H9 (cell line): ENCODE data around the gene ZC3H6. TPM values are rescaled to one million over a fixed set of nuclear protein-coding genes. Genes with fewer than 3 reads are reported as not detected.

Experiments used
- DNase-seq: peaks from one replicate; pipeline ENCODE4 v3.0.0-alpha.2; 2017
- H2AFZ ChIP-seq: one replicate; pipeline ENCODE4 v1.6.1; 2013; ENCODE audit warnings: mild to moderate bottlenecking, low read length, control low read depth, moderate library complexity
- H2AK5ac ChIP-seq: 2 replicates; pipeline ENCODE4 v1.6.1; 2013; ENCODE audit warnings: low read length, control low read depth, mixed read lengths; ENCODE audit not compliant: insufficient read length
- H2BK120ac ChIP-seq: one replicate; pipeline ENCODE4 v1.6.1; 2013; ENCODE audit warnings: low read depth, mild to moderate bottlenecking, low read length, control low read depth, inconsistent platforms; ENCODE audit not compliant: poor library complexity, severe bottlenecking
- H2BK12ac ChIP-seq: 2 replicates; pipeline ENCODE4 v1.6.1; 2013; ENCODE audit warnings: low read length, control low read depth, mixed read lengths, low read depth; ENCODE audit not compliant: insufficient read length
- H2BK15ac ChIP-seq: 2 replicates; pipeline ENCODE4 v1.6.1; 2013; ENCODE audit warnings: low read depth, low read length, control low read depth
- H2BK20ac ChIP-seq: one replicate; pipeline ENCODE4 v1.6.1; 2013; ENCODE audit warnings: low read depth, mild to moderate bottlenecking, low read length, control low read depth, inconsistent platforms; ENCODE audit not compliant: poor library complexity, severe bottlenecking
- H2BK5ac ChIP-seq: 2 replicates; pipeline ENCODE4 v1.6.1; 2013; ENCODE audit warnings: low read length, control low read depth, mixed read lengths; ENCODE audit not compliant: insufficient read length
- H3K14ac ChIP-seq: 2 replicates; pipeline ENCODE4 v1.6.1; 2013; ENCODE audit warnings: low read length, control low read depth; ENCODE audit not compliant: insufficient read depth
- H3K18ac ChIP-seq: 2 replicates; pipeline ENCODE4 v1.6.1; 2013; ENCODE audit warnings: low read depth, mild to moderate bottlenecking, mixed read lengths, low read length, control low read depth; ENCODE audit not compliant: insufficient read length
- H3K23ac ChIP-seq: 2 replicates; pipeline ENCODE4 v1.6.1; 2013; ENCODE audit warnings: low read length, control low read depth, mixed read lengths, low read depth; ENCODE audit not compliant: insufficient read length
- H3K23me2 ChIP-seq: 2 replicates; pipeline ENCODE4 v1.6.1; 2013; ENCODE audit warnings: low read depth, mild to moderate bottlenecking, mixed read lengths, low read length, control low read depth; ENCODE audit not compliant: insufficient read length, poor library complexity, severe bottlenecking
- H3K27ac ChIP-seq: 2 replicates; pipeline ENCODE4 v1.5.1; 2013; ENCODE audit warnings: low read length, control low read depth, mixed read lengths, low read depth; ENCODE audit not compliant: insufficient read length
- H3K27me3 ChIP-seq: 2 replicates; pipeline ENCODE4 v1.6.1; 2013; ENCODE audit warnings: low read length, control low read depth, inconsistent platforms; ENCODE audit not compliant: insufficient read depth
- H3K4ac ChIP-seq: 2 replicates; pipeline ENCODE4 v1.6.1; 2013; ENCODE audit warnings: low read depth, mild to moderate bottlenecking, control low read depth, inconsistent platforms, low read length, moderate library complexity
- H3K4me1 ChIP-seq: 2 replicates; pipeline ENCODE4 v1.6.1; 2013; ENCODE audit warnings: low read length, control low read depth, inconsistent platforms; ENCODE audit not compliant: insufficient read depth
- H3K4me2 ChIP-seq: 2 replicates; pipeline ENCODE4 v1.6.1; 2013; ENCODE audit warnings: low read length, control low read depth, mixed read lengths; ENCODE audit not compliant: insufficient read length, insufficient read depth
- H3K56ac ChIP-seq: 2 replicates; pipeline ENCODE4 v1.6.1; 2013; ENCODE audit warnings: low read depth, mild to moderate bottlenecking, mixed read lengths, low read length, control low read depth; ENCODE audit not compliant: insufficient read length
- H3K79me1 ChIP-seq: 2 replicates; pipeline ENCODE4 v1.6.1; 2013; ENCODE audit warnings: low read depth, mild to moderate bottlenecking, moderate library complexity, low read length, control low read depth, inconsistent platforms; ENCODE audit not compliant: insufficient read depth, poor library complexity, severe bottlenecking
- H3K79me2 ChIP-seq: 2 replicates; pipeline ENCODE4 v1.6.1; 2013; ENCODE audit warnings: low read length, control low read depth, inconsistent platforms; ENCODE audit not compliant: insufficient read depth
- H3K9ac ChIP-seq: 2 replicates; pipeline ENCODE4 v1.6.1; 2013; ENCODE audit warnings: low read length, control low read depth, mixed read lengths; ENCODE audit not compliant: insufficient read length; ENCODE audit errors: extremely low read depth
- H3K9me3 ChIP-seq: one replicate; pipeline ENCODE4 v1.6.1; 2013; ENCODE audit warnings: low read depth, low read length, inconsistent platforms; ENCODE audit not compliant: control insufficient read depth
- H3T11ph ChIP-seq: one replicate; pipeline ENCODE4 v1.6.1; 2013; ENCODE audit warnings: mild to moderate bottlenecking, low read length, control low read depth, inconsistent platforms
- H4K20me1 ChIP-seq: one replicate; pipeline ENCODE4 v1.6.1; 2013; ENCODE audit not compliant: control insufficient read depth, insufficient read length, insufficient read depth
- H4K5ac ChIP-seq: 2 replicates; pipeline ENCODE4 v1.6.1; 2013; ENCODE audit warnings: low read depth, mild to moderate bottlenecking, mixed read lengths, low read length, control low read depth; ENCODE audit not compliant: insufficient read length
- H4K8ac ChIP-seq: replicated peaks from 2 replicates; pipeline ENCODE4 v1.6.1; 2013; ENCODE audit warnings: low read length, control low read depth, mixed read lengths, low read depth; ENCODE audit not compliant: insufficient read length
- H4K91ac ChIP-seq: 2 replicates; pipeline ENCODE4 v1.6.1; 2013; ENCODE audit warnings: low read depth, mild to moderate bottlenecking, moderate library complexity, mixed read lengths, low read length, control low read depth; ENCODE audit not compliant: insufficient read length
- H3K27ac Mint-ChIP-seq, 3 experiments: 2 replicates in 2 of 3; 3 replicates in 1 of 3; pipeline ENCODE4 v1.8.0; 2020 to 2021; ENCODE audit warnings: mixed read lengths in 3 of 3, mild to moderate bottlenecking in 1 of 3, moderate library complexity in 1 of 3
- H3K27me3 Mint-ChIP-seq: 2 replicates; pipeline ENCODE4 v1.8.0; 2021; ENCODE audit warnings: low read depth, mild to moderate bottlenecking, moderate library complexity, mixed read lengths
- H3K36me3 Mint-ChIP-seq, 3 experiments: 2 replicates in 2 of 3; 3 replicates in 1 of 3; pipeline ENCODE4 v1.8.0; 2020 to 2021; ENCODE audit warnings: low read depth in 3 of 3, mixed read lengths in 3 of 3; ENCODE audit not compliant: insufficient read depth in 1 of 3
- H3K4me1 Mint-ChIP-seq, 2 experiments: 2 replicates each; pipeline ENCODE4 v1.8.0; 2020; ENCODE audit warnings: mixed read lengths in 2 of 2
- H3K4me3 Mint-ChIP-seq, 2 experiments: 2 replicates in 1 of 2; 3 replicates in 1 of 2; pipeline ENCODE4 v1.8.0; 2020 to 2021; ENCODE audit warnings: mild to moderate bottlenecking in 2 of 2, mixed read lengths in 2 of 2, moderate library complexity in 1 of 2
- H3K9me3 Mint-ChIP-seq, 2 experiments: 2 replicates in 1 of 2; 3 replicates in 1 of 2; pipeline ENCODE4 v1.8.0; 2020; ENCODE audit warnings: mild to moderate bottlenecking in 2 of 2, mixed read lengths in 2 of 2, moderate library complexity in 1 of 2
- WGBS: extraction: QIAGEN DNeasy Blood & Tissue Kit; methylation state at CpG from one replicate; pipeline ENCODE4 v1.1.7; 2013; ENCODE audit warnings: missing lambda C conversion rate, low lambda C conversion rate, mixed read lengths; ENCODE audit not compliant: insufficient read length; ENCODE audit errors: extremely low coverage; 5-methylcytosine and 5-hydroxymethylcytosine counted together
- total RNA-seq: library from RNA; stranded (reverse); gene quantifications from 2 replicates; pipeline ENCODE4 v1.2.1, GENCODE V29; 2021
- TF ChIP-seq, protein P1 (sequence below): fragments of 200-600 bp; sonication (generic); conservative IDR thresholded peaks from 3 replicates; pipeline ENCODE4 v1.8.0; 2021; ENCODE audit warnings: antibody characterized with exemption, mild to moderate bottlenecking

ZC3H6 gene
- total RNA-seq, 1 experiment from 2014 or later = 3.5 TPM

DNA sequence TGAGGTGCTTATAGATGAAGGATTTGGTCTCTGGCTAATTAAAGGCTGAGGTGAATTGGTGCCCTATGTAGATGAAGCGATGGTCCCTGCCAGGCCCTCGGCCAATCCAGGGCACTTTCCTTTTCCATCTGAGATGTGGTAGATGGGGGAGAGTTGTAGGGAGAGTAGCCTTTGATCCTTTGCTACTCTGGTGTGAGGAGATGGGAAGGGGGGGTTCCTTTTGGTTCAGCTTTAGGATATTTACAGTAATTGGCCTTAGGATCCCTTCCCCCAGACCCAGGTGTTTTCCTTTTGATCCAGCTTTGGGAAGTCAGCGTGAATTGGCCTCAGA, 15.1 kb upstream of the ZC3H6 start:
- Histone ChIP-seq H3K27ac (no peak overlapping the region), H3K18ac (no peak overlapping the region), H4K8ac (no peak overlapping the region), H2BK5ac (no peak overlapping the region), H3K4me2 (no peak overlapping the region), H2AFZ (peak overlapping the region; percentile 78), H4K91ac (no peak overlapping the region), H2BK12ac (no peak overlapping the region), H2BK15ac (no peak overlapping the region), H2BK120ac (no peak overlapping the region), H4K20me1 (no peaks in the 10 kb centered on the region), H3K14ac (no peak overlapping the region), H3K4me1 (peaks cover 4% of the 10 kb centered on the region; the same call in 1 of the 2 replicates), H3K27me3 (no peaks in the 10 kb centered on the region), H2AK5ac (no peak overlapping the region), H3K79me2 (no peaks in the 10 kb centered on the region), H3K56ac (no peak overlapping the region), H4K5ac (no peak overlapping the region), H2BK20ac (no peak overlapping the region), H3K23me2 (no peaks in the 10 kb centered on the region), H3K4ac (no peak overlapping the region), H3K23ac (no peak overlapping the region), H3T11ph (no peak overlapping the region), H3K79me1 (no peaks in the 10 kb centered on the region), H3K9me3 (no peaks in the 10 kb centered on the region), H3K9ac (no peak overlapping the region)
- Mint-ChIP-seq H3K27ac (peak overlapping the region in 1 of 3 experiments; percentile 83; a peak in 1 of 7 replicates), H3K9me3 (peaks cover 16 to 19% of the 10 kb centered on the region in 2 experiments), H3K4me1 (peaks cover 4 to 15% of the 10 kb centered on the region in 2 experiments), H3K4me3 (no peak overlapping the region), H3K36me3 (peaks cover 0 to 17% (median 6%) of the 10 kb centered on the region in 3 experiments; a peak in 4 of 7 replicates), H3K27me3 (peaks cover 3% of the 10 kb centered on the region; the same call in 1 of the 2 replicates)
- TF ChIP-seq, protein P1, sequence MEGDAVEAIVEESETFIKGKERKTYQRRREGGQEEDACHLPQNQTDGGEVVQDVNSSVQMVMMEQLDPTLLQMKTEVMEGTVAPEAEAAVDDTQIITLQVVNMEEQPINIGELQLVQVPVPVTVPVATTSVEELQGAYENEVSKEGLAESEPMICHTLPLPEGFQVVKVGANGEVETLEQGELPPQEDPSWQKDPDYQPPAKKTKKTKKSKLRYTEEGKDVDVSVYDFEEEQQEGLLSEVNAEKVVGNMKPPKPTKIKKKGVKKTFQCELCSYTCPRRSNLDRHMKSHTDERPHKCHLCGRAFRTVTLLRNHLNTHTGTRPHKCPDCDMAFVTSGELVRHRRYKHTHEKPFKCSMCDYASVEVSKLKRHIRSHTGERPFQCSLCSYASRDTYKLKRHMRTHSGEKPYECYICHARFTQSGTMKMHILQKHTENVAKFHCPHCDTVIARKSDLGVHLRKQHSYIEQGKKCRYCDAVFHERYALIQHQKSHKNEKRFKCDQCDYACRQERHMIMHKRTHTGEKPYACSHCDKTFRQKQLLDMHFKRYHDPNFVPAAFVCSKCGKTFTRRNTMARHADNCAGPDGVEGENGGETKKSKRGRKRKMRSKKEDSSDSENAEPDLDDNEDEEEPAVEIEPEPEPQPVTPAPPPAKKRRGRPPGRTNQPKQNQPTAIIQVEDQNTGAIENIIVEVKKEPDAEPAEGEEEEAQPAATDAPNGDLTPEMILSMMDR = no peak
- no CpG with 5 or more reads among the region's 3 CpGs for WGBS
- peak; percentile 24 for DNase-seq
